ENCODE measurements around the gene MRPL1.
"Not testable (repeated sequence)": the region's sequence is repeated elsewhere in the genome, so short reads cannot be mapped to it uniquely, and the experiment has no call there.

MRPL1 gene

GRCh38 chr4:77982900-77983540, 120.4 kb downstream of the MRPL1 start:
- not testable (repeated sequence) for DNase-seq (ENCODE audit: low read depth in 2 of 2)

- not testable (repeated sequence) for DNase-seq (ENCODE audit: low read depth in 2 of 2)
Observed at GRCh38 chr4:77983612-77984311, 121.1 kb downstream of the MRPL1 start.

- DNase-seq (ENCODE audit: low read depth in 2 of 2): no peak
Observed at GRCh38 chr4:77989968-77990367, 127.3 kb downstream of the MRPL1 start.

GRCh38 chr4:77990456-77990855, 127.8 kb downstream of the MRPL1 start:
- DNase-seq (ENCODE audit: low read depth in 2 of 2): no peak

- DNase-seq (ENCODE audit: low read depth in 2 of 2): no peak
Observed at GRCh38 chr4:77990904-77991358, 128.3 kb downstream of the MRPL1 start.

GRCh38 chr4:77992581-77992980, 130.0 kb downstream of the MRPL1 start:
- no peak for DNase-seq (ENCODE audit: low read depth in 2 of 2)

GRCh38 chr4:77994194-77994721, 131.6 kb downstream of the MRPL1 start:
- peak; percentile 36 to 45 for DNase-seq (ENCODE audit: low read depth in 2 of 2)

- DNase-seq (ENCODE audit: low read depth in 2 of 2): no peak
Observed at GRCh38 chr4:77996076-77996475, 133.4 kb downstream of the MRPL1 start.

- DNase-seq (ENCODE audit: low read depth in 2 of 2): no peak
Observed at GRCh38 chr4:78001531-78001930, 138.9 kb downstream of the MRPL1 start.

- DNase-seq (ENCODE audit: low read depth in 2 of 2): peak; percentile 17 to 18
Observed at GRCh38 chr4:78002260-78002659, 139.6 kb downstream of the MRPL1 start.
